ENCODE results near the gene HGS. TPM values are rescaled to one million over a fixed set of nuclear protein-coding genes. Genes with fewer than 3 reads are reported as not detected.

Gene HGS
- total RNA-seq: 73.6 and 138 TPM in 2 replicates

DNA sequence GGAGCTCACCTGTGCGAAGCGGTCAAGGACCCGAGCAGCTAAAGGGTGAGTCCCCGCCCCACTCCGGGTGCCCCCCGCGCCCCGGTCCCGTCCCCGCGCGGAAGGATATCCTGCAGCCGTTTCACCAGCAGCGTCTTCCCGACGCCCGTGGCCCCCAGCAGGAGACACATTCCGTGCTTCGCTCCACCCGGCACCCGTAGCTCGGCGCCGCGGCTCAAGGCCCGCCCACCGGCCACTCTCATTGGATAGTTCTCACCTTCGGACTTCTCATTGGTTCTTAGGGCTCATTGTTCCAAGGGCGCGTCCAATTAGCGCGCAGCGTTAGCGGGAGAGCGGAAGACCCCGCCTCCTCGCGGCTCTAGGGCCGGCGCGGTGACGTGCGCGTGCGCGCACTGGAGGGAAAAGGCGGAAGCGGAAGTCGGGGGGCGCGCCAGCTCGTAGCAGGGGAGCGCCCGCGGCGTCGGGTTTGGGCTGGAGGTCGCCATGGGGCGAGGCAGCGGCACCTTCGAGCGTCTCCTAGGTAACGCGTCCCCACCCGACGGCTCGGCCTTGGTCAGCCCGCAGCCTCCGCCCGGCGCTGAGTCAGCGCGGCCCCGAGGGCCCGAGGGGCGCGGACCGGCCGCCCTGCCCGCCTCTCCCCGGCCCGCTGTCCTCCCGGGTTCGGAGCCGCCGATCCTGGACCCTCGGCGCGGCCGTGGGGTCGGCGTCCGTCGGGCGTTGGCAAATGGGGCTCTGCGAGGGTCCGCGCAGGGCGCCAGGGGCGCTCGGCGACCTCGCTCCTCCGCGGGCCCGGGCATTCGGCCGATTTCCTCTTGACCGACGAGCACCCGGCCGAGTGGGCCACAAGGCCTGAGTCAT, at the start of gene HGS, which contains the start of gene ARL16:
Gene HGS (plus strand): TSS at position 428 of the 858 bp plus-strand sequence. CDS start 56 bp downstream, at position 484.
Gene ARL16 (minus strand): TSS at position 214 of the 858 bp plus-strand sequence. CDS start 44 bp downstream, at position 170.

DNA sequence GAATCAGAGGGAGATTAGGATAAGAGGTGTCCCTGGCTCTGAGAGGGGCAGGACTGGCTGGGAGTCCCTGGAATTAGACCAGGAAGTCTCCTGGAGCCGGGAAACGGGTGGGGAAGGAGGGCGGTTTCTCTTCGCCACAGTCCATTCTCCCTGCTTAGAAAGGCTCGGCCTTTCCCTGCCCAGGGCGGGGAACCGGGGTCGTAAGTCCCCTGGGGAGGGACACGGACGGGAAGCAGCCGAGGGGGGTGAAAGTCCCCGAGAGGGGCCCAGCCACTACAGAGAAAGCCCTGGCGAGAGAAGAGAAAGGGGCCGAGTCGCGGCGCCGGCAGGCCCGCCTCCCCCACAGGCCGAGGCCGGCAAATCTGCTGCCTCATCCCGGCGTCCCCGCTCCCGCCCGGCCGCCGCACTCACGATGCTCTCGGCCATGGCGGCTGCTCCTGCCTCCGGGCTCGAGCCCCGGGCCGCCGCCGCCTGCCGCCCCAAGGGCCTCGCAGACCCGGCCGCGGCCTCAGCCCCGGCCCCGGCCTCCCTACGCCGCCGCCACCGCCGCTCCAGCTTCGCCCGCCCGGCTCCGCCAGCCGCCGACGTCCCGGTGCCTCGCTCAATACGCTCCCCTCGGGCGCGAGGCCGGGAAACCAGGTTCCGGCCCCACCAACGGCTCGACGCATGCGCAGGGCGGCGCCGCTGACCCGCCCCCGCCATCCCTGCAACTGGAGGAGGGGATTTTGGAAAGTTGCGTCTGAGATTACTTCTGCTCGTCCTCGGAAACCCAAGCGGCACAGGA, 47.1 kb upstream of the HGS start, which contains the start of the genes NPLOC4 and TSPAN10:
Gene NPLOC4 (minus strand): TSS at position 608 of the 784 bp plus-strand sequence. CDS start 182 bp downstream, at position 426.
Gene TSPAN10 (plus strand): TSS at position 692 of the 784 bp plus-strand sequence. CDS start 5,217 bp downstream, outside the sequence.

GRCh38 chr17:81656118-81656743, 27.6 kb upstream of the HGS start, which contains the start of gene PDE6G:
Gene PDE6G, minus strand, starts transcription at chr17:81656542. Its CDS starts 3,237 bp downstream, at chr17:81653305.

GRCh38 chr17:81666342-81667191, 17.2 kb upstream of the HGS start, which contains the start of the genes CCDC137 and OXLD1:
Gene CCDC137, plus strand, starts transcription at chr17:81666737. Its CDS starts 30 bp downstream, at chr17:81666767.
Gene OXLD1, minus strand, starts transcription at chr17:81666605. Its CDS starts 28 bp downstream, at chr17:81666577.

GRCh38 chr17:81702934-81703746, 19.3 kb downstream of the HGS start, which contains the start of gene MRPL12:
Gene MRPL12, plus strand, starts transcription at chr17:81703367. Its CDS starts 135 bp downstream, at chr17:81703502.

DNA sequence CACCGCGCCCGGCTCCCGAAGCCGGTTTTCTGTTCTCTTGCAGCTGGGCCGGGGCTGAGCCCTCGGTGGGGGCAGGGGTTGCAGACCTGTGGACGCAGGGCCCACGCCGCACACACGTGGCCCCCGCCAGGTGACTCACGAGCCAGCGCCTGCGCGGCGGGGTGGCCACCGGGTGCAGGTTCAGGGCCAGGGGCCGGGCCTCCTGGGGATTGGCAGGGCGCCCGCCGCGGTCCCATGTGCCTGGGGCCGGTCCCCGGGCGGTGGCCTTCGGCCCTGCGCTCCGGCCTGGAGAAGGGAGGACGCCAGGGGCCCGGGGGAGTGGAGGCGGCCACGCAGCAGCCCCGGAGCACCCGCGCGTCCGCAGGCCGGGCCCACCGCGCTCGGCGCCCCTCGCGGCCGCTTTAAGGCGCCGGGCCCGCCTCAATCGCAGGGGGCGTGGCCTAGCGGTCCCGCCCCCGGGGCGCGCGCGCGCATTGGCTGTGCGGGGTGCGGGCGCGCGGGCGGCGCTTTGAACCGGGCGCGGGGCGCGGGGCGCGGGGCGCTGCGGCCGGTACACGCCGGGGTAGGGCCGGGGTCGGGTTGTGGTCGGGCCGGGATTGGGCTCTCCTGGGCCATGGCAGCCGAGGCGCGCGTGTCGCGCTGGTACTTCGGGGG, 28.1 kb downstream of the HGS start, which contains the start of gene SLC25A10:
Gene SLC25A10 (plus strand): TSS at position 471 of the 654 bp plus-strand sequence. CDS start 143 bp downstream, at position 614.

Other genes with a start within 250 kb of the HGS start
- 6,408 and 8,170 TPM in 2 replicates for gene ACTG1, start 171.2 kb upstream of the HGS start, total RNA-seq
- 1.2 and 2.7 TPM in 2 replicates for gene FSCN2, start 155.6 kb upstream of the HGS start, total RNA-seq
- 14.6 and 27.2 TPM in 2 replicates for gene FAAP100, start 131.7 kb upstream of the HGS start, total RNA-seq
- 94.1 and 131 TPM in 2 replicates for gene NPLOC4, start 46.9 kb upstream of the HGS start, total RNA-seq
- gene TSPAN10, start 46.8 kb upstream of the HGS start, total RNA-seq: 2.1 and 3.6 TPM in 2 replicates
- not detected in 2 replicates for gene PDE6G, start 27.5 kb upstream of the HGS start, total RNA-seq
- 18.4 and 37.1 TPM in 2 replicates for gene OXLD1, start 17.4 kb upstream of the HGS start, total RNA-seq
- gene CCDC137, start 17.3 kb upstream of the HGS start, total RNA-seq: 5.3 and 11.0 TPM in 2 replicates
- 17.8 and 19.4 TPM in 2 replicates for gene ARL16, start 214 bp upstream of the HGS start, total RNA-seq
- 4.2 and 7.8 TPM in 2 replicates for gene MRPL12, start 19.4 kb downstream of the HGS start, total RNA-seq
- gene SLC25A10, start 28.3 kb downstream of the HGS start, total RNA-seq: 8.0 and 10.5 TPM in 2 replicates
- not detected in 2 replicates for gene GCGR, start 120.1 kb downstream of the HGS start, total RNA-seq
- 82.5 and 97.7 TPM in 2 replicates for gene MCRIP1, start 149.3 kb downstream of the HGS start, total RNA-seq
- gene PPP1R27, start 151.0 kb downstream of the HGS start, total RNA-seq: 0.09 TPM in 1 of 2 replicates, not detected in the other
- 2,852 and 4,180 TPM in 2 replicates for gene P4HB, start 176.5 kb downstream of the HGS start, total RNA-seq
- 120 and 379 TPM in 2 replicates for gene ARHGDIA, start 187.3 kb downstream of the HGS start, total RNA-seq
- gene ALYREF, start 207.6 kb downstream of the HGS start, total RNA-seq: 76.3 and 110 TPM in 2 replicates
- 84.9 and 198 TPM in 2 replicates for gene ANAPC11, start 207.7 kb downstream of the HGS start, total RNA-seq
- gene NPB, start 218.2 kb downstream of the HGS start, total RNA-seq: 0.51 and 1.5 TPM in 2 replicates
- gene PCYT2, start 227.4 kb downstream of the HGS start, total RNA-seq: 50.5 and 52.1 TPM in 2 replicates
- 13.1 and 20.2 TPM in 2 replicates for gene SIRT7, start 234.2 kb downstream of the HGS start, total RNA-seq
- 28.2 and 32.5 TPM in 2 replicates for gene MAFG, start 243.7 kb downstream of the HGS start, total RNA-seq